Measurements from ENCODE around the gene DTL.

DNA sequence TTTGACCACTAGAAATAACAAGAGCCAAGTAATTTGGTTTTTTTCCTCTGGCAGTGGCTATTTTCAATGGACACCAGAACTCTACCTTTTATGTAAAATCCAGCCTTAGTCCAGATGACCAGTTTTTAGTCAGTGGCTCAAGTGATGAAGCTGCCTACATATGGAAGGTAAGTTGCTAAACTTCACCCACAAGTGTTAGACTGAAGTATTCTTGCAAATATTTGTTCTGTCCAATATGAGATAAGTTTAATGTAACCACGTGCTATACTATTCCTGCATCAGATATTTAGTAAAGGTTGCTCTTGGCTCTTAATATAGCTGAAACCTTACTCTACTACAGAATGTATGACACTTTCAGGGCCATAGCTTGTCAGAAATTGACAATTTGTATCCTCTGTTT is 36.5 kb downstream of the DTL start:
- TF ChIP-seq, protein P1, sequence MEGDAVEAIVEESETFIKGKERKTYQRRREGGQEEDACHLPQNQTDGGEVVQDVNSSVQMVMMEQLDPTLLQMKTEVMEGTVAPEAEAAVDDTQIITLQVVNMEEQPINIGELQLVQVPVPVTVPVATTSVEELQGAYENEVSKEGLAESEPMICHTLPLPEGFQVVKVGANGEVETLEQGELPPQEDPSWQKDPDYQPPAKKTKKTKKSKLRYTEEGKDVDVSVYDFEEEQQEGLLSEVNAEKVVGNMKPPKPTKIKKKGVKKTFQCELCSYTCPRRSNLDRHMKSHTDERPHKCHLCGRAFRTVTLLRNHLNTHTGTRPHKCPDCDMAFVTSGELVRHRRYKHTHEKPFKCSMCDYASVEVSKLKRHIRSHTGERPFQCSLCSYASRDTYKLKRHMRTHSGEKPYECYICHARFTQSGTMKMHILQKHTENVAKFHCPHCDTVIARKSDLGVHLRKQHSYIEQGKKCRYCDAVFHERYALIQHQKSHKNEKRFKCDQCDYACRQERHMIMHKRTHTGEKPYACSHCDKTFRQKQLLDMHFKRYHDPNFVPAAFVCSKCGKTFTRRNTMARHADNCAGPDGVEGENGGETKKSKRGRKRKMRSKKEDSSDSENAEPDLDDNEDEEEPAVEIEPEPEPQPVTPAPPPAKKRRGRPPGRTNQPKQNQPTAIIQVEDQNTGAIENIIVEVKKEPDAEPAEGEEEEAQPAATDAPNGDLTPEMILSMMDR (IDR thresholded peaks at IDR 0.05): no peak
- no peak for TF ChIP-seq POLR2A (IDR thresholded peaks at IDR 0.05)
- peak in 1 of 3 donors; percentile 20 for TF ChIP-seq POLR2AphosphoS5 (IDR thresholded peaks at IDR 0.05)
- no peak for TF ChIP-seq EP300 (IDR thresholded peaks at IDR 0.05)

Data from stomach (tissue), 4 donors.